Activated CD4-positive, alpha-beta memory T cell treated with anti-CD3 and anti-CD28 coated beads for 36 hours (primary cell): ENCODE measurements around the gene FN1. TPM values are rescaled to one million over a fixed set of nuclear protein-coding genes. Genes with fewer than 3 reads are reported as not detected.

Experiments used
- CTCF ChIA-PET: fragments of 350-600 bp; sonication (Branson Sonifier 250); formaldehyde crosslinking; loops from one replicate; lab custom pipeline; 2021; ENCODE audit warnings: antibody characterized with exemption, inconsistent platforms; lab: Charles Lee
- POLR2A ChIA-PET: fragments of 350-600 bp; sonication (Branson Sonifier 250); formaldehyde crosslinking; loops from one replicate; lab custom pipeline; 2021; ENCODE audit warnings: antibody characterized with exemption; lab: Charles Lee
- DNase-seq: peaks from one replicate; pipeline ENCODE4 v3.0.0-alpha.2; 2020
- H3K27ac Mint-ChIP-seq: one replicate; pipeline ENCODE4 v1.8.0; 2021; ENCODE audit warnings: mixed read lengths
- H3K27me3 Mint-ChIP-seq: one replicate; pipeline ENCODE4 v1.8.0; 2021; ENCODE audit warnings: mixed read lengths
- H3K36me3 Mint-ChIP-seq: one replicate; pipeline ENCODE4 v1.8.0; 2021; ENCODE audit warnings: mixed read lengths
- H3K4me1 Mint-ChIP-seq: one replicate; pipeline ENCODE4 v1.8.0; 2021; ENCODE audit warnings: low read depth, mixed read lengths
- H3K4me3 Mint-ChIP-seq: one replicate; pipeline ENCODE4 v1.8.0; 2021; ENCODE audit warnings: mild to moderate bottlenecking, mixed read lengths
- H3K9me3 Mint-ChIP-seq: one replicate; pipeline ENCODE4 v1.8.0; 2021; ENCODE audit warnings: mixed read lengths
- intact Hi-C: fragments of 100-400 bp; cut with micrococcal nuclease; formaldehyde crosslinking; loops from one replicate; pipeline ENCODE4 v1.15.1; 2023
- total RNA-seq, 2 experiments: library from RNA; stranded (reverse); gene quantifications; one replicate each; pipeline ENCODE4 v1.2.3, GENCODE V29; 2021

The FN1 gene
- total RNA-seq, 2 experiments from 2014 or later: 0.50 to 0.53 TPM

GRCh38 chr2:215354771-215355695 is 80.8 kb downstream of the FN1 start:
- intact Hi-C loops: no loop called here
- DNase-seq: no peak
- no peak overlapping the region for H3K4me3 Mint-ChIP-seq
- H3K27me3 Mint-ChIP-seq: no peaks in the 10 kb centered on the region
- ChIA-PET CTCF (no interaction called here), POLR2A (no interaction called here)
- H3K4me1 Mint-ChIP-seq: no peaks in the 10 kb centered on the region
- H3K36me3 Mint-ChIP-seq: peaks cover 42% of the 10 kb centered on the region
- H3K9me3 Mint-ChIP-seq: no peaks in the 10 kb centered on the region
- no peak overlapping the region for H3K27ac Mint-ChIP-seq

DNA sequence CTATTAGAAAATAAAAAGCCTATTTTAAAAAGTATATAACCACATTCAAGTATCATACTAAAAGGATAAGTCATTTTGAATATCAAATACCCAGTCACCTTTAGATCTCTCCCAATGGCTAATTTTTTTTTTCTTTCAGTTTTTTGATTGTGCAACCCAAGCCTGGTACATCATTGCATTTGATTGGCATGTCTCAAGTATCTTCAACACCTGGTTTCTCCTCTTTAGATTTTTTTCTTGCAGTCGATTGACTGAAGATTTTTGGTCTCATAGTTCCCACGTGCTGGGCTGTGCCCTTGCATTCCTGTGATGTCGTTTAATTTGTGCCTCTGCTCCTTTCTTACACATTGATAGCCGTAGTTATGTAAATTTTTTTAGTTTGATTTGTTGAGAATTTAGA is 83.3 kb downstream of the FN1 start:
- no peaks in the 10 kb centered on the region for H3K27me3 Mint-ChIP-seq
- CTCF ChIA-PET: no interaction called here
- no peaks in the 10 kb centered on the region for H3K4me1 Mint-ChIP-seq
- H3K4me3 Mint-ChIP-seq: no peak overlapping the region
- H3K36me3 Mint-ChIP-seq: peaks cover 54% of the 10 kb centered on the region
- no peaks in the 10 kb centered on the region for H3K9me3 Mint-ChIP-seq
- POLR2A ChIA-PET: no interaction called here
- intact Hi-C loops: no loop called here
- DNase-seq: no peak
- H3K27ac Mint-ChIP-seq: no peak overlapping the region

DNA sequence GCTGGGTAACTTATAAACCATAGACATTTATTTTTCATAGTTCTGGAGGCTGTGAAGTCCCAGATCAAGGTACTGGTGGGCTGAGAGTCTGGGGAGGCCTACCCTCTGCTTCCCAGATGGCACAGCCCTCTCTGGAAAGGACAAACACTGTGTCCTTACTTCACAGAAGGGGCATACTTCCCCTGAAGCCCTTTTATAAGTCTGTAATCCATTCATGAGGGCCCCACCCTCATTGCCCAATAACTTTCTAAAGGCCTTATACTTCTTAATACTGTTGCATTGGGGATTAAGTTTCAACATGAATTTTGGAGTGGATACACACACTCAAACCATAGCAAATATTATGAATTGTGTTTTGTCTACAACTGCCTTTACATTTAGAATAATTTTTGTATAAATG is 88.0 kb downstream of the FN1 start:
- Mint-ChIP-seq H3K4me3 (no peak overlapping the region), H3K27me3 (no peaks in the 10 kb centered on the region), H3K9me3 (no peaks in the 10 kb centered on the region), H3K4me1 (no peaks in the 10 kb centered on the region), H3K27ac (no peak overlapping the region), H3K36me3 (peaks cover 67% of the 10 kb centered on the region)
- POLR2A ChIA-PET: no interaction called here
- intact Hi-C loops: no loop called here
- DNase-seq: no peak
- CTCF ChIA-PET: no interaction called here

DNA sequence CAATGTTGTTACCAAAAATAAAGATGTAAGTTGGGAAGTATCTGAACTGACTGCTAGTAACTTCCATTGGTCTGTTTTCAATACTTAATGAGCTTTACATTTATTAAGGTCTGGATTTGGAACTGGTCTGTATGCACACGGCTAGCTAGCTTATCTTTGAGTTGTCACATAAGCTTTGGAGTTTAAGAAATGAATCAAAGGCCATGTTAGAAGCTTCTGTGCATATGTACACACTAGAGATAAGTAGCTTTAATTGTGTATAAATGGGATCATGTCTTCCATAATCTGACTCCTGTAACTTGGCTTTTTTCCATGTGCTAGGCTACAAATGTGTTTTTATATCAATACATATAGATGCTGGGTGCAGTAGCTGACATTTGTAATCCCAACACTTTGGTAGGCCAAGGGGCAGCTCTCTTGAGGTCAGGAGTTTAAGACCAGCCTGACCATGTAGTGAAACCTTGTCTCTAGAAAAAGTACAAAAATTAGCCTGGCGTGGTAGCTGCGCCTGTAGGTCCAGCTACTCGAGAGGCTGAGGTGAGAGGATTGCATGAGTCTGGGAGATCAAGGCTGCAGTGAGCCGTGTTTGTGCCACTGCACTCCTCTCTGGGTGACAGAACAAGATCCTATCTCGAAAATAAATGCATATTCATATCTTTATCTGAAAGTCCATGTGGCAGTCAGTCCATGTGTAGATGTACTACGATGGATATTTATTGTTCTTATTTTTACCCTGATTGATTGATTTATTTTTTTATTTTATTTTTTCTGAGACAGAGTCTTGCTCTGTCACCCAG is 96.8 kb downstream of the FN1 start:
- Mint-ChIP-seq H3K4me3 (no peak overlapping the region), H3K27me3 (no peaks in the 10 kb centered on the region), H3K4me1 (no peaks in the 10 kb centered on the region), H3K27ac (no peak overlapping the region), H3K9me3 (no peaks in the 10 kb centered on the region), H3K36me3 (peaks cover 74% of the 10 kb centered on the region)
- intact Hi-C loops: no loop called here
- ChIA-PET CTCF (no interaction called here), POLR2A (no interaction called here)
- DNase-seq: no peak

GRCh38 chr2:215332872-215333595 is 102.8 kb downstream of the FN1 start:
- CTCF ChIA-PET: interaction anchor here (0.6 kb wide), 1 partner anchor 64 kb away, joined by 3 read pairs; no protein-coding TSS in a partner anchor
- Mint-ChIP-seq H3K27ac (no peak overlapping the region), H3K4me3 (no peak overlapping the region), H3K4me1 (peaks cover 11% of the 10 kb centered on the region), H3K27me3 (no peaks in the 10 kb centered on the region), H3K36me3 (peaks cover 58% of the 10 kb centered on the region), H3K9me3 (no peaks in the 10 kb centered on the region)
- no peak for DNase-seq
- POLR2A ChIA-PET: no interaction called here
- intact Hi-C loops: no loop called here

DNA sequence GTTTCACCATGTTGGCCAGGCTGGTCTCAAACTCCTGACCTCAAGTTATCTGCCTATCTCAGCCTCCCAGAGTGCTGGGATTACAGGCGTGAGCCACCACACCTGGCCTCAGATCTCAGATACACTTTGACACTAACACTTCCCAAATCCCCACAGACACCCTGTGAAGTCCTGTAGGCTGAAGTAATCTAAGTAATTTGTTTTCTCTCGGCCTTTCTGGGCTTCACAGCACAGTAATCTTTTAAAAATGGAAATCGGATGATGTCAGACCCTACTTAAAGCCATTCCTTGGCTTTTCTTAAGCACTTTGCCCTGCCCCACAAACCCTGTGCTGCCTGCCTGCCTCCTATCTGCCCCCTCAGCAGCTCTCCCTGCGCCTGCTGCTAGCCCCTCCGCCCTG is 107.8 kb downstream of the FN1 start:
- peaks cover 68% of the 10 kb centered on the region for H3K36me3 Mint-ChIP-seq
- no peak overlapping the region for H3K4me3 Mint-ChIP-seq
- peaks cover 26% of the 10 kb centered on the region for H3K4me1 Mint-ChIP-seq
- CTCF ChIA-PET: no interaction called here
- H3K27ac Mint-ChIP-seq: no peak overlapping the region
- intact Hi-C loops: no loop called here
- no peaks in the 10 kb centered on the region for H3K9me3 Mint-ChIP-seq
- no peaks in the 10 kb centered on the region for H3K27me3 Mint-ChIP-seq
- no peak for DNase-seq
- POLR2A ChIA-PET: no interaction called here

DNA sequence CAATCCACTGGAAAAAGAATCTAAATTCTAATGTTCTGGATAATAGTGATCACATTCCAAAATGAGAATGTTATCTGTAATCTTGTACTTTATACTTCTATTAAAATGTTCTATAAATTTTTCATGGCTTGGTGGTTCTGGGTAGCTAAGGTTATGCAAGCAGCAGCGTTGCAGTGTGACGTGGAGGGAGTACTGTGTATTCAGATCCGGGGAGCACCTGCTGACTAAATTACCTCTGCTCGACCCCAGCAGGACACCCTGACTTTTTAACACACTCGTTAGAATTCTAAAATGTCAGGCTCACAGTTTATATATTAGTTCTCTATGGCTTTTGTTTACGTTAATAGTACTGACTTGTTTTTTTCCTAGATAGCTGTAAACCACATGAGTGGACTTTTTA is 111.1 kb downstream of the FN1 start:
- no peak overlapping the region for H3K4me3 Mint-ChIP-seq

DNA sequence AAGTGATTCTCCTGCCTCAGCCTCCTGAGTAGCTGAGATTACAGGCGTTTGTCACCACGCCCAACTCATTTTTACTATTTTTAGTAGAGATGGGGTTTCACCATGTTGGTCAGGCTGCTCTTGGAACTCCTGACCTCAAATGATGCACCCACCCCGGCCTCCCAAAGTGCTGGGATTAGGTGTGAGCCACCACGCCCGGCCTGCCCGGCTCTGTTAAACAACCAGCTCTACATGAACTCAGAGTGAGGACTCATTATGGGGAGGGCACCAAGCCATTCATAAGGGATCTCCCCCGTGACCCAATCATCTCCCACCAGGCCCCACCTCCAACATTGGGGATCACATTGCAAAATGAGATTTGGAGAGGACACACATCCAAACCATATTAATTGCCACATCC is 115.2 kb downstream of the FN1 start:
- intact Hi-C loops: no loop called here
- no peak for DNase-seq
- H3K4me1 Mint-ChIP-seq: peaks cover 34% of the 10 kb centered on the region
- no peaks in the 10 kb centered on the region for H3K27me3 Mint-ChIP-seq
- POLR2A ChIA-PET: no interaction called here
- H3K9me3 Mint-ChIP-seq: no peaks in the 10 kb centered on the region
- no peak overlapping the region for H3K27ac Mint-ChIP-seq
- peaks cover 60% of the 10 kb centered on the region for H3K36me3 Mint-ChIP-seq
- no peak overlapping the region for H3K4me3 Mint-ChIP-seq
- CTCF ChIA-PET: interaction anchor here (0.6 kb wide), 1 partner anchor 783 kb away, joined by 3 read pairs; no protein-coding TSS in a partner anchor

More for the DNA sequence above, 111.1 kb downstream of the FN1 start:
- DNase-seq: no peak
- Mint-ChIP-seq H3K4me1 (peaks cover 29% of the 10 kb centered on the region), H3K27me3 (no peaks in the 10 kb centered on the region), H3K36me3 (peaks cover 66% of the 10 kb centered on the region), H3K27ac (no peak overlapping the region), H3K9me3 (no peaks in the 10 kb centered on the region)
- ChIA-PET CTCF (no interaction called here), POLR2A (no interaction called here)
- intact Hi-C loops: no loop called here

DNA sequence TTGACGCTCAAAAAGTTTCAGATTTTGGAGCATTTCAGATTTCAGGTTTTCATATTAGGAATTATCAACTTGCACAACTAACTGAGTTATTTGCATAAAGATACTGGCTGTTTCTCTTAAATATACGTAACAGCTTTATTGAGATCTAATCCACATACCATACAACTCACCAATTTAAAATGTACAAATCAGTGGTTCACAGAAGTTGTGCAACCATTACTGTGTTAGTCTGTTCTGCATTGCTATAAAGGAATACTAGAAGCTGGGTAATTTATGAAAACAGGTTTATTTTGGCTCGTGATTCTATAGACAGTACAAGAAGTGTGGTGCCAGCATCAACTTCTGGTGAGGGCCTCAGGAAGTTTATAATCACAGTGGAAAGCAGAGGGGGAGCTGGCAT is 115.8 kb downstream of the FN1 start:
- intact Hi-C loops: no loop called here
- peaks cover 34% of the 10 kb centered on the region for H3K4me1 Mint-ChIP-seq
- ChIA-PET POLR2A (no interaction called here), CTCF (interaction anchor here (0.6 kb wide), 1 partner anchor 783 kb away, joined by 3 read pairs; no protein-coding TSS in a partner anchor)
- H3K27me3 Mint-ChIP-seq: no peaks in the 10 kb centered on the region
- DNase-seq: no peak
- peaks cover 60% of the 10 kb centered on the region for H3K36me3 Mint-ChIP-seq
- H3K27ac Mint-ChIP-seq: no peak overlapping the region
- no peak overlapping the region for H3K4me3 Mint-ChIP-seq
- H3K9me3 Mint-ChIP-seq: no peaks in the 10 kb centered on the region

DNA sequence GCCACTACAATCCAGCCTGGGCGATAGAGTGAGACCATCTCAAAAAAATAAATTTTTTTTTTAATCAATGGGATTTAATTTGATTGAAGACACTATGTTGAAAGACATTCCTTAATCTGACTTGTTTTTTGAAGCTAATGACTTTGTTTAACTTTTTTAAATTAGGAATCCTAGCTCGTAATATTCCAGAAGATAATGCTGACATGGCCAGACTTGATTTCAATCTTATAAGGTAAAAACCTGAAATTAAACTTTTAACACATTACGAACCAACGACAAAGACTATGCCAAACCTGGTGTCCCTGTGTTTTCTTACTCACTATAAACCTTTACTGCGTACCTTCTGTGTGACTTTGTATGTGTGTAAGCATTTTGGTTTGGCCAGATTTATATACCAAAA is 116.4 kb downstream of the FN1 start:
- H3K4me3 Mint-ChIP-seq: no peak overlapping the region
- CTCF ChIA-PET: no interaction called here
- DNase-seq: no peak
- peaks cover 37% of the 10 kb centered on the region for H3K4me1 Mint-ChIP-seq
- POLR2A ChIA-PET: no interaction called here
- no peaks in the 10 kb centered on the region for H3K9me3 Mint-ChIP-seq
- H3K27me3 Mint-ChIP-seq: no peaks in the 10 kb centered on the region
- H3K36me3 Mint-ChIP-seq: peaks cover 62% of the 10 kb centered on the region
- intact Hi-C loops: loop anchor here (10.0 kb wide), 1 partner anchor 695 kb away; the partner anchor contains the start of gene MREG
- no peak overlapping the region for H3K27ac Mint-ChIP-seq

DNA sequence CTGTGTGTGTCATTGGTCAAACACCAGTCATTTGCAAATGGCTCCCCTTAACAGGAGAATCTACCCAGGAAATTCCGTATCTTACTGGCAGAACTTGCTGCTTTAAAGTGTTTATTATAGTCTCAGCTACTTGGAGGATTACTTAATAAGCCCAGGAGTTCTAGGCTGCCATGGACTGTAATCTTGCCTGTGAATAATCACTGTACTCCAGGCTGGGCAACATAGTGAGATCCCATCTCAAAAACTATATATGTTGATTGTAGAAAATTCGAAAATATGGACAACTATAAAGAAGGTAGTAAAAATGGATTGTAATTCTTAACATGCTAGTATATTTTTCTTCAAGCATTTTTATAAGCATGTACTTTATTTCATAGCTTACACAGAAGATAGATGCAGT is 119.5 kb downstream of the FN1 start:
- no peak for DNase-seq
- no peak overlapping the region for H3K27ac Mint-ChIP-seq
- H3K27me3 Mint-ChIP-seq: no peaks in the 10 kb centered on the region
- POLR2A ChIA-PET: no interaction called here
- CTCF ChIA-PET: no interaction called here
- H3K4me1 Mint-ChIP-seq: peaks cover 43% of the 10 kb centered on the region
- intact Hi-C loops: loop anchor here (10.0 kb wide), 1 partner anchor 698 kb away; the partner anchor contains the start of gene MREG
- H3K9me3 Mint-ChIP-seq: no peaks in the 10 kb centered on the region
- H3K4me3 Mint-ChIP-seq: no peak overlapping the region
- peaks cover 62% of the 10 kb centered on the region for H3K36me3 Mint-ChIP-seq

DNA sequence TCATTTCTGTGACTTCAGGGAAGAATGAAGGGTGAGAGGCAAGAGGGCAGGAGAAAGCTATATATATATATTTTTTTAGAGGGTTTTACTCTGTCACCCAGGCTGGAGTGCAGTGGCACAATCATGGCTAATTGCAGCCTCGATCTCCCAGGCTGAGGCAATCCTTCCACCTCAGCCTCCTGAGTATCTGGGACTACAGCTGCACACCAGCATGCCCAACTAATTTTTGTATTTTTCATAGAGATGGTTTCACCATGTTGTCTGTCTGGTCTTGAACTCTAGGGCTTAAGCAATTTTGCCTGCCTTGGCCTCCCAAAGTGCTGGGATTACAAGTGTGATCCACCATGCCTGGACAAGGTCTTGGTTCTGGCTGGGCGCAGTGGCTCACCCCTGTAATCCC is 120.6 kb downstream of the FN1 start:
- ChIA-PET CTCF (no interaction called here), POLR2A (no interaction called here)
- Mint-ChIP-seq H3K9me3 (no peaks in the 10 kb centered on the region), H3K27ac (peak overlapping the region; percentile 16), H3K36me3 (peaks cover 53% of the 10 kb centered on the region), H3K4me3 (no peak overlapping the region), H3K4me1 (peaks cover 37% of the 10 kb centered on the region), H3K27me3 (no peaks in the 10 kb centered on the region)
- DNase-seq: no peak
- intact Hi-C loops: loop anchor here (10.0 kb wide), 1 partner anchor 700 kb away; the partner anchor contains the start of gene MREG
